ENCODE data around the gene TNFAIP3. TPM values are rescaled to one million over a fixed set of nuclear protein-coding genes. Genes with fewer than 3 reads are reported as not detected.

TNFAIP3 gene
- total RNA-seq, 2 donors from 2014 or later = 9.6 to 12.5 TPM

DNA sequence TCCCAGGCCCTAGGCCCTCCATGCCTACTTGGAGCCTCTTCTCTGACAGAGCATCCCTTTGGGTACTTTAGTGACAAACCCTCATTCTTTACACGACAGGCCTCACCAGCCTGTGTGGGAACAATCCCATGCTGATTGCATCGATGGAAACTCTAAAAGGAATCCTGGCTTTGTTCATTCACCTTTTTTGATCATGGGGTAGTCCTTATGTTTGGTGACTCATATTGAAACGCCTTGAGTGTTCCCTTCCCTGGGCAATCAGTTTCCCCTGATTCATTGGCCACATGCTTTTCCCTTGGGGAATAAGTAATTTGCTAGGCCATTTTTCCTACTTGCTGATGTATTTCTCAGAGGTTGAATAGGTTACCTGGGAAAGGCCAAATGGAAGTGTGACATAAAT is 14.7 kb upstream of the TNFAIP3 start:
- Histone ChIP-seq H3K27ac (no peak overlapping the region), H3K4me3 (no peak overlapping the region), H3K27me3 (no peaks in the 10 kb centered on the region), H3K36me3 (replicated peaks in 1 of 2; ENCODE audit: insufficient read depth in 1 of 2, low read depth in 2 of 2) (no peaks in the 10 kb centered on the region), H3K9me3 (no peaks in the 10 kb centered on the region), H3K4me1 (no peaks in the 10 kb centered on the region)
- intact Hi-C loops (cut with DNase I) = no loop called here
- TF ChIP-seq, protein P1, sequence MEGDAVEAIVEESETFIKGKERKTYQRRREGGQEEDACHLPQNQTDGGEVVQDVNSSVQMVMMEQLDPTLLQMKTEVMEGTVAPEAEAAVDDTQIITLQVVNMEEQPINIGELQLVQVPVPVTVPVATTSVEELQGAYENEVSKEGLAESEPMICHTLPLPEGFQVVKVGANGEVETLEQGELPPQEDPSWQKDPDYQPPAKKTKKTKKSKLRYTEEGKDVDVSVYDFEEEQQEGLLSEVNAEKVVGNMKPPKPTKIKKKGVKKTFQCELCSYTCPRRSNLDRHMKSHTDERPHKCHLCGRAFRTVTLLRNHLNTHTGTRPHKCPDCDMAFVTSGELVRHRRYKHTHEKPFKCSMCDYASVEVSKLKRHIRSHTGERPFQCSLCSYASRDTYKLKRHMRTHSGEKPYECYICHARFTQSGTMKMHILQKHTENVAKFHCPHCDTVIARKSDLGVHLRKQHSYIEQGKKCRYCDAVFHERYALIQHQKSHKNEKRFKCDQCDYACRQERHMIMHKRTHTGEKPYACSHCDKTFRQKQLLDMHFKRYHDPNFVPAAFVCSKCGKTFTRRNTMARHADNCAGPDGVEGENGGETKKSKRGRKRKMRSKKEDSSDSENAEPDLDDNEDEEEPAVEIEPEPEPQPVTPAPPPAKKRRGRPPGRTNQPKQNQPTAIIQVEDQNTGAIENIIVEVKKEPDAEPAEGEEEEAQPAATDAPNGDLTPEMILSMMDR (IDR thresholded peaks at IDR 0.05) = no peak
- no peak for TF ChIP-seq POLR2A (IDR thresholded peaks at IDR 0.05)
- 64 to 72% methylated on average over 3 of the region's 3 CpGs for WGBS, 2 donors
- ATAC-seq (no peak), DNase-seq (no peak)

DNA sequence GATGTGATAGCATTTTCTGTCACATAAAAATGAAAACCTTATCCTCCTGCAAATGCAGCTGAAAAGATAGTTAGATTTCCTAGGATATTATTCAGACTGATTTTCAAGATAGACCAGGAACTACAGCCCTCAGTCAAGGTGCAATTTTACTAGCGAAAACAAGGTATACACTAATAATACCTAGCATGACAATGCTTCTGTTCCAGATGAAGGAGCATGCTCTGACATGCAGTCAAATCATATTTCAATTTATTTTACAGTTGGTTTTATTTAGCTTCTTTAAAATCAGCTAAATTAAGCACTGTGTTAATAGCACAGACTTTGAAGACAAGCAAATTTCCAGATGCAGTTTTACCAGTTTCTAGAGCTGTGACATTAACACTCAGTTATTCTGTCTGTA is 14.2 kb upstream of the TNFAIP3 start:
- 96% methylated on average over 1 of the region's 1 CpG for WGBS, 2 donors
- intact Hi-C loops (cut with DNase I) = no loop called here

DNA sequence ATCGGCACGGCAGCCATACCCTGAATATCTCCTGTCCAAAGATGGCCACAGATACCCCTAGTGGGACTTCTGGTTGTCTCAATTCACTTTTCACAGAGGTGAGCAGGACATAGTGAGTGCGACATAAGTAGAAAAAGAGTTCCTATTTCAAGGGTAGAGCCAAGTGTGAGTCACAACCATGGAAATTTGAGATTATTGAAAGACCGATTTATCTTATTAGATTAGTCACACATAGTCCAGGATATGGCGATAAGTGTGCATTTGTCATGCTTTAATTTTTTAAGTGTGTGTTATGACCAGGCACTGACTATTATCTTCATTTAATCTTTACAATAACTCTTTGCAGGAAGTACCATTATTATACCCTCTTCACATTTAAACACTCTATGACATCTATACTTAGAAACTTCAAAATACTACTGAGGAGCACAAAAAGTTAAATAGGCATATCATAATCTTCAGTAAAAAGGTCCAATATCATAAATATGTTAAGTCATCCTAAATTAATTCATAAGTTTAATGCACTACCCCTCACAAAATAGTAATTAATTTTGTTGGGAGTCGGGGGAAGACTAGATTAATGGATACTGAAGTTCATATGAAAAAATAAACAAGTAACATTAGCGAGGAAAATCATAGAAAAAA is 13.4 kb upstream of the TNFAIP3 start:
- no peaks in the 10 kb centered on the region for H3K9me3 ChIP-seq
- H3K27ac ChIP-seq = no peak overlapping the region
- no peaks in the 10 kb centered on the region for H3K27me3 ChIP-seq
- no peak for ATAC-seq
- TF ChIP-seq, protein P1 (IDR thresholded peaks at IDR 0.05) = no peak
- no peak for TF ChIP-seq POLR2A (IDR thresholded peaks at IDR 0.05)
- H3K36me3 ChIP-seq (replicated peaks in 1 of 2; ENCODE audit: insufficient read depth in 1 of 2, low read depth in 2 of 2) = no peaks in the 10 kb centered on the region
- intact Hi-C loops (cut with DNase I) = no loop called here
- no peak overlapping the region for H3K4me3 ChIP-seq
- no peak for DNase-seq
- 78 to 88% methylated on average over 7 of the region's 7 CpGs for WGBS, 2 donors
- H3K4me1 ChIP-seq = no peaks in the 10 kb centered on the region

More for the DNA sequence above, 14.2 kb upstream of the TNFAIP3 start:
- Histone ChIP-seq H3K27ac (no peak overlapping the region), H3K36me3 (replicated peaks in 1 of 2; ENCODE audit: insufficient read depth in 1 of 2, low read depth in 2 of 2) (no peaks in the 10 kb centered on the region), H3K27me3 (no peaks in the 10 kb centered on the region), H3K4me3 (no peak overlapping the region), H3K4me1 (no peaks in the 10 kb centered on the region), H3K9me3 (no peaks in the 10 kb centered on the region)
- DNase-seq = no peak
- TF ChIP-seq, protein P1 (IDR thresholded peaks at IDR 0.05) = no peak
- no peak for TF ChIP-seq POLR2A (IDR thresholded peaks at IDR 0.05)
- no peak for ATAC-seq

DNA sequence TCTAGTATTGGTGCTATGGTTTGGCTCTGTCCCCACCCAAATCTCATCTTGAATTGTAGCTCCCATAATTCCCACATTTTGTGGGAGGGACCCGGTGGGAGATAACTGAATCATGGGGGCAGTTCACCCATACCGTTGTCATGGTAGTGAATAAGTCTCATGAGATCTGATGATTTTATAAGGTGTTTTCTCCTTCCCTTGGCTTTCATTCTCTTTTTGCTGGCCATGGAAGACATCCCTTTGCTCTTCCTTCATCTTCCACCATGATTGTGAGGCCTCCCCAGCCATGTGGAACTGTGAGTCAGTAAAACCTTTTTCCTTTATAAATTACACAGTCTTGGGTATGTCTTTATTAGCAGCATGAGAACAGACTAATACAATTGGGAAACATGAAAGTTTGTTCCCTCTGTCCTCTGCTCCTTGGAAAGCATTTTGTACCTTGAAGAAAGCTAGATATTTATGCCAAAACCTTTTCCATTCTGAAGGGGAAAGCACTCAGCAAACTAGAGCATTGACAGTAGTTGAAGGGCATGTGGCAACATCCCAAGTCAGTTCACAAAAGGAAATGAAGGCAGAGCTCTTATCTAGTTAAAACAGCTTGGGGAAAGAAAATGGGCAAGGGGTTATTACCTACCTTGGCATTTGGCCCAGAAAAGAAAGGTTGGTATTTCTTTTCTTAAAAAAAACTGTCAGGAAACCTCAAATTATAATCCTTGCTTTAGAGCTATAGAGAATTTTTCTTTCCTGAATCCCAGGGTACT is 10.7 kb upstream of the TNFAIP3 start:
- DNase-seq = no peak
- TF ChIP-seq, protein P1 (IDR thresholded peaks at IDR 0.05) = no peak
- TF ChIP-seq POLR2A (IDR thresholded peaks at IDR 0.05) = no peak

More for the DNA sequence above, 10.7 kb upstream of the TNFAIP3 start:
- Histone ChIP-seq H3K27me3 (no peaks in the 10 kb centered on the region), H3K9me3 (no peaks in the 10 kb centered on the region), H3K36me3 (replicated peaks in 1 of 2; ENCODE audit: insufficient read depth in 1 of 2, low read depth in 2 of 2) (no peaks in the 10 kb centered on the region), H3K4me1 (no peaks in the 10 kb centered on the region), H3K27ac (no peak overlapping the region), H3K4me3 (no peak overlapping the region)
- WGBS, 2 donors = 97% methylated on average over 2 of the region's 2 CpGs
- ATAC-seq = no peak
- intact Hi-C loops (cut with DNase I) = no loop called here
